Hepatocyte (in vitro differentiated cells): ENCODE data around the gene RMDN2. TPM values are rescaled to one million over a fixed set of nuclear protein-coding genes. Genes with fewer than 3 reads are reported as not detected.

Source experiments
- DNase-seq: peaks from one replicate; pipeline ENCODE4 v3.0.0-alpha.2; 2016; ENCODE audit warnings: low spot score
- H2AFZ ChIP-seq: fragments of 200-600 bp; sonication (generic); 2 replicates; pipeline ENCODE4 v1.6.0; 2016; ENCODE audit warnings: antibody characterized with exemption, mild to moderate bottlenecking
- H3K27ac ChIP-seq: fragments of 200-600 bp; sonication (generic); 2 replicates; pipeline ENCODE4 v1.5.1; 2016; ENCODE audit warnings: mild to moderate bottlenecking
- H3K27me3 ChIP-seq: fragments of 200-600 bp; sonication (generic); 2 replicates; pipeline ENCODE4 v1.6.1; 2016
- H3K36me3 ChIP-seq: fragments of 200-600 bp; sonication (generic); replicated peaks from 2 replicates; pipeline ENCODE4 v1.5.1; 2016; ENCODE audit warnings: low read depth; ENCODE audit not compliant: insufficient read depth
- H3K4me1 ChIP-seq: fragments of 200-600 bp; sonication (generic); 2 replicates; pipeline ENCODE4 v1.5.1; 2016; ENCODE audit warnings: mild to moderate bottlenecking, moderate library complexity; ENCODE audit not compliant: insufficient read depth
- H3K4me2 ChIP-seq: fragments of 200-600 bp; sonication (generic); 2 replicates; pipeline ENCODE4 v1.6.0; 2016
- H3K4me3 ChIP-seq: fragments of 200-600 bp; sonication (generic); 2 replicates; pipeline ENCODE4 v1.5.1; 2016; ENCODE audit warnings: mild to moderate bottlenecking
- H3K79me2 ChIP-seq: fragments of 200-600 bp; sonication (generic); 2 replicates; pipeline ENCODE4 v1.6.0; 2017; ENCODE audit warnings: mild to moderate bottlenecking
- H3K9me2 ChIP-seq: fragments of 200-600 bp; sonication (generic); replicated peaks from 2 replicates; pipeline ENCODE4 v1.6.0; 2017; ENCODE audit warnings: mild to moderate bottlenecking; ENCODE audit not compliant: insufficient read depth
- H3K9me3 ChIP-seq: fragments of 200-600 bp; sonication (generic); 2 replicates; pipeline ENCODE4 v1.5.1; 2016; ENCODE audit warnings: low read depth, mild to moderate bottlenecking
- H4K20me1 ChIP-seq: fragments of 200-600 bp; sonication (generic); 2 replicates; pipeline ENCODE4 v1.6.0; 2016; ENCODE audit warnings: mild to moderate bottlenecking; ENCODE audit not compliant: insufficient read depth, poor library complexity, severe bottlenecking
- CTCF ChIP-seq: fragments of 200-600 bp; sonication (generic); IDR thresholded peaks from 2 replicates; pipeline ENCODE4 v1.5.1; 2016; ENCODE audit warnings: antibody characterized with exemption, mild to moderate bottlenecking; ENCODE audit not compliant: poor library complexity
- EZH2 ChIP-seq: fragments of 200-600 bp; sonication (generic); IDR thresholded peaks from 2 replicates; pipeline ENCODE4 v1.6.1; 2016; ENCODE audit warnings: antibody characterized with exemption, mild to moderate bottlenecking, borderline replicate concordance
- EZH2phosphoT487 ChIP-seq: fragments of 200-600 bp; sonication (generic); IDR thresholded peaks from one replicate; pipeline ENCODE4 v1.6.1; 2018; ENCODE audit warnings: antibody characterized with exemption, mild to moderate bottlenecking, low read depth, moderate library complexity; ENCODE audit not compliant: unreplicated experiment, severe bottlenecking
- WGBS: methylation state at CpG from one replicate; pipeline ENCODE4 v1.1.6; 2016; ENCODE audit warnings: low lambda C conversion rate; ENCODE audit errors: missing lambda C conversion rate; 5-methylcytosine and 5-hydroxymethylcytosine counted together
- polyA plus RNA-seq: library from polyadenylated mRNA; unstranded; fragments of >200 nt; fragmentation: Nextera tagmentation; extraction: Ambion mirVana; gene quantifications from 2 replicates; pipeline ENCODE4 v1.2.1, GENCODE V29; 2016
- total RNA-seq: library from RNA; depleted of rRNA; stranded (reverse); fragments of >200 nt; gene quantifications from 2 replicates; pipeline ENCODE4 v1.2.3, GENCODE V29; 2014

RMDN2 gene
- total and polyA plus RNA-seq, 2 experiments from 2014 or later, result 9.3 to 14.6 TPM

GRCh38 chr2:37969731-37970130, 44.6 kb downstream of the RMDN2 start:
- TF ChIP-seq CTCF, result no peak
- no peak for TF ChIP-seq EZH2
- TF ChIP-seq EZH2phosphoT487, result no peak

DNA sequence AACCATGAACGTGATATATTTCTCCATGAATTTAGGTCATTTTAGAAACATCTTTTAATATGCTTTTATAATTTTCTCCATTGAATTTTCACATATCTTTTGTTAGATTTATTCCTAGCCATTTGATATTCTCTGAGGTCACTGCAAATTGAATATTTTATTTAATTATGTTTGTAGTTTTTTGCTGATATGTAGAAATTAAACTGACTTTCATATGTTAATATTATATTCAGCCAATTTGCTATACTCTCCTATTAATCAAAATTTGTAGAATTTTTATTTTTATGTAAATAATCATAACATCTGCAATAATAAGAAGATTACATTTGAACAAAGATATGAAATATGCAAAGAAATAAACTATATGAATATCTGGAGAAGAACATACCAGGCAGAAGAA, 46.9 kb downstream of the RMDN2 start:
- DNase-seq, result no peak
- H3K9me2 ChIP-seq, result no peaks in the 10 kb centered on the region
- no peaks in the 10 kb centered on the region for H3K36me3 ChIP-seq
- H3K4me2 ChIP-seq, result no peak overlapping the region
- no peaks in the 10 kb centered on the region for H4K20me1 ChIP-seq
- H3K27ac ChIP-seq, result no peak overlapping the region
- H3K4me3 ChIP-seq, result no peak overlapping the region
- no peaks in the 10 kb centered on the region for H3K79me2 ChIP-seq
- 95% methylated on average over 1 of the region's 1 CpG for WGBS
- H2AFZ ChIP-seq, result no peak overlapping the region
- H3K27me3 ChIP-seq, result no peaks in the 10 kb centered on the region
- no peak for TF ChIP-seq EZH2
- TF ChIP-seq CTCF, result no peak
- no peak for TF ChIP-seq EZH2phosphoT487
- H3K9me3 ChIP-seq, result no peaks in the 10 kb centered on the region
- no peaks in the 10 kb centered on the region for H3K4me1 ChIP-seq

More at GRCh38 chr2:37969731-37970130, 44.6 kb downstream of the RMDN2 start:
- Histone ChIP-seq H4K20me1 (no peaks in the 10 kb centered on the region), H3K9me2 (no peaks in the 10 kb centered on the region), H3K4me2 (no peak overlapping the region), H3K27me3 (no peaks in the 10 kb centered on the region), H3K27ac (no peak overlapping the region), H3K79me2 (no peaks in the 10 kb centered on the region), H3K4me1 (no peaks in the 10 kb centered on the region), H3K4me3 (no peak overlapping the region), H3K9me3 (no peaks in the 10 kb centered on the region), H3K36me3 (no peaks in the 10 kb centered on the region), H2AFZ (no peak overlapping the region)
- DNase-seq, result no peak

DNA sequence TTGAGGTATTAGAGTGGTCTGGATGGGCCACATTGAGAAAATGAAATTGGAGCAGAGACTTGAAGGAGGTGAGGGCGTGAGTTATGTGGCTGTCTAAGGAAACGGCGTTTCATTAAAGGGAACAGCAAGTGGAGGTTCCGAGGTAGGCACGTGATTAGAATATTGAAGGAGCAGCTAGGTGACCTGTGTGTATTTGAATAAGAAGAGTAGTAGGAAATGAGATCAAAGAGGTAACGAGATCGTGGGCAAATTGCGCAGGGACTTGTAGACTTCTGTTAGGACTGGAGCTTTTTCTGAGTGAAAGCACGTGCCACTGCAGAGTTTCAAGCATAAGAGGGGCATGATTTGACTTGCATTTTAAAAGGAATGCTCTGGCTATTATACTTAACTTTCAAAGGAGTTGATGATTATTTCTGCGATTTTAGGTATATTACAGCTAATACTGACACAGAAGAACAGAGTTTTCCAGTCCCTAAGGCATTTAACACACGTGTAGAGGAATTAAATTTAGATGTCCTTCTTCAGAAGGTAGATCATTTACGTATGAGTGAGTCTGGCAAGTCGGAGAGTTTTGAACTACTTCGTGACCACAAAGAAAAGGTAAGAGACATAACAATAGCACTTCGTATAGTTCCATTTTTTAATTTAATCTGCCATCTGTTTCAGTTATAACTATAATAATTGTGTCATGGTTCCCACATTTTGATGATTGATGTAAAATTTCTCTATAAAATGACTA, 48.7 kb downstream of the RMDN2 start:
- Histone ChIP-seq H3K4me1 (no peaks in the 10 kb centered on the region), H3K4me3 (no peak overlapping the region), H3K4me2 (no peak overlapping the region), H3K36me3 (no peaks in the 10 kb centered on the region), H3K79me2 (no peaks in the 10 kb centered on the region), H3K9me2 (no peaks in the 10 kb centered on the region), H3K27ac (no peak overlapping the region), H4K20me1 (no peaks in the 10 kb centered on the region), H3K27me3 (no peaks in the 10 kb centered on the region), H2AFZ (no peak overlapping the region), H3K9me3 (no peaks in the 10 kb centered on the region)
- WGBS, result 86% methylated on average over 15 of the region's 15 CpGs
- TF ChIP-seq EZH2phosphoT487 (no peak), CTCF (no peak), EZH2 (no peak)
- DNase-seq, result no peak

- no peak overlapping the region for H3K4me2 ChIP-seq
- H3K4me3 ChIP-seq, result no peak overlapping the region
- no peaks in the 10 kb centered on the region for H3K4me1 ChIP-seq
- H3K27me3 ChIP-seq, result no peaks in the 10 kb centered on the region
- no peaks in the 10 kb centered on the region for H3K36me3 ChIP-seq
- H3K9me2 ChIP-seq, result no peaks in the 10 kb centered on the region
- H3K9me3 ChIP-seq, result no peaks in the 10 kb centered on the region
- H3K79me2 ChIP-seq, result no peaks in the 10 kb centered on the region
- H4K20me1 ChIP-seq, result no peaks in the 10 kb centered on the region
- 81% methylated on average over 2 of the region's 2 CpGs for WGBS
- TF ChIP-seq EZH2 (no peak), EZH2phosphoT487 (no peak), CTCF (no peak)
- no peak overlapping the region for H2AFZ ChIP-seq
- DNase-seq, result no peak
- no peak overlapping the region for H3K27ac ChIP-seq
These were observed 50.7 kb downstream of the RMDN2 start for GRCh38 chr2:37975808-37976207.
